HG03139 (cell line): ENCODE data around the gene WWOX.

Source experiments
- ATAC-seq: cut with Tn5 transposase; IDR thresholded peaks from one replicate; pipeline ENCODE4 v1.9.1; 2021; ENCODE audit not compliant: unreplicated experiment

Gene WWOX

DNA sequence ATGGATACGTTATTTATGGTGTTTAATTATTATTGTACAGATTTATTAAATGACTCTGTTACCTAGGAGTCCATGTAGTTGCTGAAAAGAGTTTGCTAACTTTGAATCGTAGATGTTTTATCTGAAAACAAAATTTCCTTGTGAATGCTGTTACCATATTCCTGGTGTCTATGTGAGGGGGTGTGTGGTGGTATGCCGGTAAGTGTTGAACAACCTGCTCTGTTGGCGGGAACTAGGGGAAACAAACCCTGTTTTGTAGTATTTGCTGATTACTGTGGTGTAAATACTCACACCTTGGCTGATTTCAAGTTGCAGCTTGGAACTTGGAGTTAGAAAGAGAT, 386.4 kb downstream of the WWOX start:
- no peak for ATAC-seq

GRCh38 chr16:78487471-78487870, 388.0 kb downstream of the WWOX start:
- ATAC-seq: no peak

GRCh38 chr16:78489072-78489471, 389.6 kb downstream of the WWOX start:
- ATAC-seq: no peak

DNA sequence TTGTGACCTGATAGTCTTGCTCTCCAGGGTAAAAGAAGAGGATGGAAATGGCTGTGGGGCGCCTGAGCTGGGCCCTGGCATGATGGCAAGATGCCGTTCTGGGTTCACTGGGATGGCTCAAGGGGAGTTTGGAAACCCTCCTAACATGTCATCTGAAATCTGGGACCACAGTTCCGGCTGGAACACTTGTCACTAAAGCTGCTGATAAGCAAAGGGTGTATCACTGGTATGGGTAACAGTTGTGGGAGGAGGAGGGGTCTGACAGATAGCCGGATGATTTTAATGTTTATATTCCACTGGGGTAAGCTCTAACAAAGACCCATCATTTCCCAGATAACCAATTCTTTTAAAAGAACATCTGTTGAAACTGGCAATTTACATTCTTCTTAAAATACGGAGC, 390.2 kb downstream of the WWOX start:
- ATAC-seq: no peak

DNA sequence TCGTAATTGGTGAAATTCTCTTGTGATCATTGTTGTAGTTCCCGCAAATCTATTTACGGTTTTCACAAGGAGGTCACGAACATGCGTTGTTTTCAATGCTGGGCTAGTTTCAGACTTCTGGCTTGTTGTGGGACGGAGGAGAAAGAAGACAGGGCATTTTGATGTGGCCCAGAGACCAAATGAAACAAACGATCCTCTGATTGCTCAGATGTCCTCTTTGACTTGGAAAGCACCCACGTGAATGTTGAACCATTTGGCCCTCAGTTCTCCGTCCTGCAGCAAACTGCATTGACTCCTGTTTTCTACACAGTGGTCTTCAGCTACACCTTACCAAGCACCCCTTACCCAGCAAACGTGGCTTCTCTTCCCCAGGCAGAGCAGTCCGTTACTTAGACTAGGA, 391.0 kb downstream of the WWOX start:
- no peak for ATAC-seq

GRCh38 chr16:78490847-78491246, 391.4 kb downstream of the WWOX start:
- no peak for ATAC-seq

GRCh38 chr16:78493573-78493972, 394.1 kb downstream of the WWOX start:
- ATAC-seq: no peak

GRCh38 chr16:78494105-78494504, 394.7 kb downstream of the WWOX start:
- ATAC-seq: no peak

- ATAC-seq: no peak
Observed at GRCh38 chr16:78494674-78495073, 395.2 kb downstream of the WWOX start.

- no peak for ATAC-seq
Observed at GRCh38 chr16:78496189-78496588, 396.7 kb downstream of the WWOX start.

DNA sequence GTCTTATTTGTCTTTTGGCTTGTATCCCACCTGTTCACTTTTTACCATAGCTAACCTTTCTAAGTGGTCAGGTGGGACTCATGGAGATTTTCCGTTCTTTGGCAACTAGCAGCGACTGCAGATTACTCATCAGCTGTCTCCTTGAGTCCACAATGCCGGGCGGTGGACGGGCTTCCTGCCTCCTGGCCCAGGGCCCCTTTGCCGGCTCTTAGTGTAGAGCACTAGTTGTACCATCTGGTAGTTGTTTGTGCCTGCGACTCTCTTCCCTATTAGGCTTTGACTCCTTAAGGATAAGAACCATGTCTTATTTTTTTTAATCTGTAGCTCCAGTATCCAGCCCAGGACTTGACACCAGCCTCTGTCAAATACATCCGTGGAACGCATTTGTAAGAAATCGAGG, 399.9 kb downstream of the WWOX start:
- ATAC-seq: no peak

GRCh38 chr16:78500659-78501270, 401.3 kb downstream of the WWOX start:
- no peak for ATAC-seq

- no peak for ATAC-seq
Observed at GRCh38 chr16:78501744-78502143, 402.3 kb downstream of the WWOX start.

- ATAC-seq: no peak
Observed at GRCh38 chr16:78502812-78503350, 403.4 kb downstream of the WWOX start.

GRCh38 chr16:78503602-78504001, 404.1 kb downstream of the WWOX start:
- no peak for ATAC-seq

DNA sequence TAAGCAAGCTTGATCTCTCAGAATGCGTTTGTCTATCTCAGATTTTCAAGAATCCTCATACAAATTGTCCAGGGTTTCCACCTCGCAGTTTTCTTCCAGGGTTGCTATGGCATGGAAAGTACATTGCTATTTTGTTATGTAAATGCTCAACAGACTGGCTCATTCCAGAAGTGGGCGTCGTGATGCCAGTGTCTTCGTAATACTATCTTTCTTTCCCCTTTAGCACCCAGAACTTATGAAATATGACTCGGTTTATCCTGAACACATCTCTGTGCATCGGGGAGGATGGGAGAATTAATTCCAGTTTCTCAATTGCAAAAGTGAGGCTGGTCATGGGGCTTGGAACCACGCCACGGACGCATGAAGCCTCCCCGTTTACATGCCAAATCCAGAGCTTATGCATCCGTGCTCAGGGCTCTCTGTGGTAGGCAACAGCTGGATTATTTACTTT, 405.0 kb downstream of the WWOX start:
- ATAC-seq: no peak

- ATAC-seq: no peak
Observed at GRCh38 chr16:78505036-78505435, 405.6 kb downstream of the WWOX start.

- no peak for ATAC-seq
Observed at GRCh38 chr16:78505544-78506366, 406.3 kb downstream of the WWOX start.

DNA sequence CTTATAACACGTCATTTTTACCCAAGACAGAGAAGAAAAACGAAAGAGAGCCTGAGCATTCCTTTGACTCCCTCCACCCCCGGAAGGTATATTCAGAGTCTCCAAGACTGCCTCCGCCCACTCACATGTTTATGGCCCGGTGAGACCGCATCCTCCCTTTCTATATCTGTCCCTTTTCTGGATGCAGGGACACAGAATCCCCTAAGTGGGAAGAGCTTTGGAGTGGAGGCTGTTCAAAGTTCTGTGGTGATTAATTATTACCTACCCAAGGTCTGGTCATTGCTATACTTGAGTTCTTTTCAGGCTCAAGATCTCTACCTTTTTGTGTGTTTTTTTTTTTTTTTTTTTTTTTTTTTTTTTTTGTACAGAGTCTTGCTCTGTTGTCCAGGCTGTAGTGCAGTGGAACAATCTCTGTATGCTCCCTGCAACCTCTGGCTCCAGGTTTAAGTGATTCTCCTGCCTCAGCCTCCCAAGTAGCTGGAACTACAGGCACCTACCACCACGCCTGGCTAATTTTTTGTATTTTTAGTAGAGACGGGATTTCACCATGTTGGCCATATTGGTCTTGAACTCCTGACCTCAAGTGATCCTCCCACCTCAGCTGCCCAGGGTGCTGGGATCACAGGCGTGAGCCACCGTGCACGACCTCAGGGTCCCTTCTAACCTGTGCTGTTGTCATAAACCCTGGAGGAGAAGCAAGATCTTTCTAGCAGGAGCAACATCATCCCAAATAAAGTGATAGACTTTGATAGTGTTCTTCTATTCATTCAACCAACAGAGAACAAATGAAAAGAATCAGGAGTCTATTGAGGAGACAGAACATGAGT, 407.1 kb downstream of the WWOX start:
- no peak for ATAC-seq

DNA sequence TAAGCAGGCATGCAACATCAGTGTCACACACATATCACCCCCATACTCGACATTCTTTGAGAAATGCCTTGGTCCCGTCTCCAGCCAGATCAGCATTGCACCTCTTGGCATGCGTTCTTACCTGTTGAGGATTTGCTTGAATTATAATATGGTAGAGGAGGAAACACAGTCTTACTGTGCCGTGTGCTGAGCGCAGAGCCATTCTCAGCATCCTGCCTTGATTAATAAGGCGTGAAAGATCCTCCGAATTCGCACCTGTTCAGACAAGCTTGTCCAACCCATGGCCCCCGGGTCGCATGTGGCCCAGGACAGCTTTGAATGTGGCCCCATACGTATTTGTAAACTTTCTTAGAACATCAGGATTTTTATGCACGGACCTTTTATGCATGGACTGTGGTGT, 408.1 kb downstream of the WWOX start:
- ATAC-seq: no peak

DNA sequence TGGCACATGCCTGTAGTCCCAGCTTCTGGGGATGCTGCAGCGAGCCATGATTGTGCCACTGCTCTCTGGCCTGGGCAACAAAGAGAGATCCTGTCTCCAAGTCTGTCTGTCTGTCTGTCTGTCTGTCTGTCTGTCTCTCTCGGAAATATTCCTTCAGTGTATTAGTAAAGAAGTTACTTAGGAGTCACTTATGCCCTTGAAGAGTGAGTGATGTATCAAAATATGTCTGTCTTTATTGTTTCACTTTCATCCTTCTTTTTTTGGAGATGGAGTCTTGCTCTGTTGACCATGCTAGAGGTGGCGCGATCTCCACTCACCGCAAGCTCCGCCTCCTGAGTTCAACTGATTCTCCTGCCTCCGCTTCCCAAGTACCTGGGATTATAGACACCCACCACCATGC, 410.5 kb downstream of the WWOX start:
- no peak for ATAC-seq

- ATAC-seq: no peak
Observed at GRCh38 chr16:78510496-78510895, 411.0 kb downstream of the WWOX start.
